Left kidney (tissue), 2 donors: ENCODE measurements around the gene BRSK2. TPM values are rescaled to one million over a fixed set of nuclear protein-coding genes. Genes with fewer than 3 reads are reported as not detected.

Experiments
- DNase-seq: peaks from one replicate; pipeline ENCODE4 v3.0.0-alpha.2; 2013
- polyA plus RNA-seq: library from polyadenylated mRNA; unstranded; fragments of 120-200 nt; gene quantifications from one replicate; pipeline ENCODE4 v1.2.1, GENCODE V29; 2013; ENCODE audit not compliant: insufficient read length

BRSK2 gene
- polyA plus RNA-seq, 1 donor = 0.90 TPM

DNA sequence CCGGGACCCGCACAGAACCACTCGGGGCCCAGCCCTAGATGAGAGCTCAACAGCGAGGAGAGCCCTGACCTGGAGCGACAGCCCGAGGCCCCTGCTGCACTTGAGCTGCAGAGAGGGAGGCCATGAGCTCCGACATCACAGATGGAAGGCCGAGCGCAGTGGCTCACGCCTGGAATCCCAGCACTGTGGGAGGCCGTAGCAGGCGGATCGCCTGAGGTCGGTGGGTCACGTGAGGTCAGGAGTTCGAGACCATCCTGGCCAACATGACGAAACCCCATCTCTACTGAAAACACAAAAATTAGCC, 13.8 kb upstream of the BRSK2 start:
- no peak for DNase-seq

DNA sequence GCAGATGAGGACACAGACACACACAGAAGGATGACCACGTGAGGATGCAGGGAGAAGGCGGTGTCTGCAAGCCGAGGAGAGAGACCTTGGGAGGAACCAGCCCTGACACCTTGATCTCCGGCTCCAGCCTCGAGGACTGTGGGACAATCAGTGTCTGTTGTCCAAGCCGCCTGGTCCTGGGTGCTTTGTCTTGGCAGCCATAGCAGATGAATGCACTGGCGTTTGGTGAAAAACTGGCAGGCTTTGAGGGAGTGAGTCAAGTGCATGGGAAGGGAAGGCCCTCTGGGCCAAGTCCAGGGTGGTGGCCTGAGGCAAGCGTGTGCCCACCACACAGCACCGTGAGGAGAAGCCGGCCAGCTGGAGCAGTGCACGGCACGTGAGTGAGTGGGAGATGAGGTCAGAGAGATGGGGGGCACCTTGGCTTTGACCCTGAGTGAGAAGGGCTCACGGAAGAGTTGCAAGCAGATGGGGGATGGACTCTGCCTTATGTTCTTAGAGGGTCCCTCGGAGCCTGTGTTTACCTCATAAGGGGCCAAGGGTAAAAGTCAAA, 12.4 kb upstream of the BRSK2 start:
- DNase-seq = no peak

DNA sequence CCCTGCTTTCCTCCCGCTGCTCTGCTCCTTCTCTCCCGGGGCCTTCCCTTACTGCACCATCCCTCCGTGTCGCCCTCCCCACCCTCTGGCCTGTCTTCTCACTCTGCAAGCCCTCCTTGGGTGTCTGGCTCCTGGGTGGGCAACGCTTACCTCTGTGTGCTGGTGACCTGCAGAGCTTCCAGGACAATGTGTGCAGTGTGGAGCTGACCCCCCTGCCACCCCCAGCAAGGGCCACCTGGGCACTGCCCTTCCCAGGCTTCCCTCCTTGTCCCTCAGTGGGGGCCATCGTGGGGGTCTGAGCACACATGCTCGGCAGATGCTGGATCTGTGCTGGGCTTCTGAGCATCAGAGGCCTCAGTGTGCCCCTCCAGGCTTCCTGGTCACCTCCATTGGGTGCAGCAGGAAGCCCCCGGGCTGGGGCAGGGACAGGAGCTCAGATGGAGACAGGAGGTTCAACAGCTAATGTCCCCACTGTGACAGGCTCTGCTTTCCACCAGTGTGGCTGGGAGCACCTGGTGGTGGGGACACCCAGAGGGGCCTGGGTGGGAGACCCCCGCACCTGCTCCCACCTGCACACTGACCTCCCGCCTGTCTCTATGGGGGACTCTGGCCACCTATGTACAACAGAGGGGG, 7.8 kb upstream of the BRSK2 start:
- no peak for DNase-seq

DNA sequence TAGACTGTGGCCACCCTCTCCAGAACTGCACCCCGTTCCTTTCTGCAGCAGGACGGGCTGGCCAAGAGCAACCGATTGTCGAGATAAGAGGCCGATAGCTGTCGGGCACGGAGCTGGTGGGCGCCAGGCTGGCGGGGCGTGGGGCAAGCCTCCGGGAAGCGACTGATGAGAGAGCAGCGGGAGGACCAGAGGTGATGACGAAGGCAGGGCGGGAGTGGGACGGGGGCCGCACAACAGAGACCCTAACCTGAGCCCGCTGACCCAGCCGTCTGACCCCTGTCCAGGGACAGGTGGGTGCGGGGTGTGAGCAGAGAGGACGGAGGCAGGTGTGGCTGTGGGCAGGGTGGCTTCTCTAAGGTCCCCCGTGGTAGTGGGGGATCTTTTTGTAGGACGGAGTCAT, 7.3 kb upstream of the BRSK2 start:
- no peak for DNase-seq

DNA sequence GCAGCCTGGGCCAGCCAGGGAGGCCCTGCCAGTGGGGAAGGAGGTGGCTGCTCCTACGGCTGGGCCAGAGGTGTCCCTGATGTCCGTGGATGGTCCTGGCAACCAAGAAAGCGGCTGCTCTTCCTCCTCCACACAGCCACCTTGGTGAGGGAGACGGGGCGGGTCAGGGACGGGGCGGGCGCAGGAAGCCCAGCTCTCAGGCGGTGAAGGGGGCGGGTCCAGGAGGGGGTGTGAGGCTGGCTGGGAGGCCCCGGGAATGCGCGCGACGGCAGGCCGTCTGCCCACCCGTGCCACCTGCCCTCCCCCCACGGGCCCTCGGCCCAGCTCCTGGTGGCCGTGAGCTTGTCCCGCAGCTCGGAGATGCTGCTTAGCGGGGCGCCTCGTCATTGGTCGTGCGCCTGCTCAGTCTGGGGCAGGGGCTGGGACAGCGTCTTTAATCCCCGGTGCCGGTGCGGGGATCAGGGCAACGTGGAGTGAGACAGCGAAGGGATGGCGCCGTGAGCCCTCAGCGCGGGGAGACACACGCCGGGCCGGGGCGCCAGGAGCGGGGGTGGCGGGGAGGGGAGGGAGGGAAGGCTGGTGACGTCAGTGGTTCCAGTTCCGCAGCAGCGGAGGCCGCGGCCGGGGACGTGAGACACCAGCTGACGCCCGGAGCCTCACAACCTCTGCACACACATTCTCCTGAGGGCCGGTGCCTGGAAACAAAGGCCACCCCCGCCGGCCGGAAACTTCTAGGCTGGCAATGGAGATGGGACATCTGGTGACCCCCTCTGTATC, 6.7 kb upstream of the BRSK2 start:
- peak; percentile 52 for DNase-seq

DNA sequence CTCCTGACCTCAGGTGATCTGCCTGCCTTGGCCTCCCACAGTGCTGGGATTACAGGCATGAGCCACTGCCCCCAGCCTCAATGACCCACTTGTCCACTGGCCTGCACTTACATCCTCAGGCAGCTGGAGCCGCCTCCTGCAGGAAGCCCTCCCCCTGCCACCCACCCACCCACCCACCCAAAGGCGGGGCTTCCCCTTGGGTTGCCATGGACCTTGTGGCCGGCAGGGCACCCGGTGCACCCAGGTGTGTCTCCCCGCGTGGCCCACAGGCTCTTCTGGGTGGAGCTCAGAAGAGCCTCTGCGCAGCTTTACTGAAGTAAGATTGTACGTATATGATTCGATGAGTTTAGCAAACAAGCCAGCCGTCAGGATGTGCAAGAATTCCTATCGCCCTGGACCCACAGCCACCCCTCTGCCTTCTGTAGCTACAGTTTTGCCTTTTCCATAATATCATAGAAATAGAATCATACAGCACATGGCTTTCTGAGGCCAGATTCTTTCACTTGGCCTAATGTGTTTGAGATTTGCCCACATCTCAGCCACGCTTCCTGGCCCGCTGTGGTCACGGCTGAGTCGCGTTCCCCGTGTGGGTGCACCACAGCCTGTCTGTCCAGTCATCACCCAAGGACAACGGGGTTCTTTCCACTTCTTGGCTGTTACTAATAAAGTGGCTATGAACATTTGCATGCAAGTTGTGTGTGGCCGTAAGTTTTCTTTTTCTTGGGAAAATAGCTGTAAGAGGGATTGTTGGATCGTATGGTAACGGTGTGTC, 5.3 kb upstream of the BRSK2 start:
- DNase-seq = no peak

DNA sequence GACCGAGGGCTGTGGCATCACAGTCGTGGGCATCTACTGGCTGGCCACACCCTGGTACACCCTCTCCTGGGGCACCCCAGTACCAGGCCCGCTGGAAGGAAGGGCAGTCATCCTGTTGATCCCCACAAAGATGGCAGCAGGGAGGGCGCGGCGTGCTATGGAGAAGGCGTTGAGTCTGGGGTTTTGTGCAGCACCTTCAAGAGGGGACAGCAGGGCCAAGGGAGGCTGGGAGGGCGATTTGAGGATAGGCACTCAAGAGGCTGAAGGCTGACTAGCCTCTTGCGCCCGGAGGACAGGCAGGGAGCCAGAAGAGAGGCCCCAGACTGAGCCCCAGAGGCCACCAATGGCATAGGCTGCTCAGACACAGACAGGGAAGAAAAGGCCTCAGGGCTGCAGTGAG, 2.2 kb upstream of the BRSK2 start:
- DNase-seq = no peak

DNA sequence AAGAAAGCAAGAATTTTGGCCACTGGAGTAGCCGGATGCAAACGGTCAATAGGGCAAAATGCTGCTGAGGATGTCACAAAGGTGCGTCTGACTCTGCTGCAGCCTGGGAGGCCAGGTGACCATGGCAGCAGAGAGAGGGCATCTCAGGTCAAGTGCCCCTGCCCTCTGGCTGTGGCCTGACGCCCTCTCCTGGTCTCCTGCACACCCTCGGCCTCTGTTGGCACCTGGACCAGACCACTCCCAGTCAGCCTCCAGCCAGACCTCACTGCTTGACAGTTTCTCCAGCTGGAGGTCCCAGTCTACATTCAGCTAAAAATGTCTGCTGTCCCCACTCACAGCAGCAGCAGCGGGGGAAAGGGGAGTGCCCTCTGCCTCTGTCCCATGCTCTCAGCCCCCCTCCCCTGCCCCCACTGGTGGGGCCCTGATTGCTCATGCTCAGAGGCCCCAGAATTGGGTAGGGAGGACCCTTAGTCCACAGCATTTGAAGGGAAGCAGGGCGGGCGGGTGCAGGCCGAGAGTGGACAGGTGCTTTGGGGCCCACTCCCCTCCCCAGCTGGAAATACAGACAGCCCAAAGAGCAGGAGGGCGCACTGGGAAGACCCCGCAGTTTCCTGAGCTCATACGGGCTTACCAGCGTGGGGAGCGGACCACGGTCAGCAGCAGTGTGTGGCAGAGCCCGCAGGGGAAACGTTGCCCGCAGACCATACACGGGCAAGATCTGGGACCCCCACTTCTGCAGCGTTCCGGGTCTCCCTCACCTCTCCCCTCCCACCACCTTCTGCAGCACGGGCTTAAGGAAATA, 1.6 kb upstream of the BRSK2 start:
- DNase-seq = no peak

DNA sequence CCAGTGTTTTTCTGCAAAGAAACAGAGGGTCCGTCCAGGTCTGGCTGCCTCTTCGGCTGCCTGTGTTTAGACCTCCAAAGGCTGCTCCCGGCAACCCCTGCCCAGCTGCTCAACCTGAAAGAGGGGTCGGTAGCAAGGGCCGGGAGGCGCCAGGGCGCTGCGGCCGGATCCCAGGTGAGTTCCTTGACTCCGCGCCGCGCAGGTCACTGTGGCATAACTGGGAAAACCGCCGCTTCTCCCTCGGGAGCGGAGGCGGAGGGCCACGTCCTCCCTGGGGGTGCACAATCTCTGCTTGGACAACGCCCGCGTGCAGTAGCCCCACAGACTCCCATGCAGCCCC, 1.0 kb upstream of the BRSK2 start:
- no peak for DNase-seq

DNA sequence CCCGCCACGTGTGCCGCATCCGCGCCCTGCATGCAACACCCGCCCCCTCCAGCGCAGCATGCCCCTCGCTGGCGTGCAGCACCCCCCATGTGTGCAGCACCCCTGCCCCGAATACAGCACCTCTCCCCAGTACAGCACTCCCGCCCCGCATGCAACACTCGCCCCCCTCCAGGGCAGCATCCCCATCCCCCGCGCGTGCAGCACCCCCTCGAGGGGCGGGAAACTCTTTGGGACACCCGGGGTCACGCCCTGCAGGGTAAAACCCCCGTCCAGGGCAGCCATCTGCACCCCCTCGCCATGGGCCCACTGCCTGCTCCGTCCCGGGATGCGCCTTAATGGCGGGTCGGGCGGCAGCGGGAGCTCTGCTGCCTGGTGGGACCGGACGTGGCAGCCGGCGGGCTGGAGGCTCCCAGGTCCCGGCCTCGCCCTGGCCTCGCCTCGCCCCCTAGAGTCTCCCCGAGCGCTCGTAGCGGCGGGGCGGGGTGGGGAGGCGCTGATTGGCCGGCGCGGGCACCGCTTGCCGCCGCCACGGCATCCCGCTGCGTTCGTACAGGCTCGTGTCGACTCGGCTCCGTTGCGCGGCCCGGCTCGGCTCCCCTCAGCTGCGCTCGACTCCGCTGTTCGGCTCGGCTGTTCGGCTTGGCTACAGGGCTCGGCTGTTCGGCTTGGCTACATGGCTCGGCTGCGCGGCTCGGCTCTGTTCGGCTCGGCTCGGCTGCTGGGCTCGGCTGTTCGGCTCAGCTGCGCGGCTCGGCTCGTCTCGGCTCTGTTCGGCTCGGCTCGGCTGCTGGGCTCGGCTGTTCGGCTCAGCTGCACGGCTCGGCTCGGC, 417 bp upstream of the BRSK2 start:
- DNase-seq = peak; percentile 89

DNA sequence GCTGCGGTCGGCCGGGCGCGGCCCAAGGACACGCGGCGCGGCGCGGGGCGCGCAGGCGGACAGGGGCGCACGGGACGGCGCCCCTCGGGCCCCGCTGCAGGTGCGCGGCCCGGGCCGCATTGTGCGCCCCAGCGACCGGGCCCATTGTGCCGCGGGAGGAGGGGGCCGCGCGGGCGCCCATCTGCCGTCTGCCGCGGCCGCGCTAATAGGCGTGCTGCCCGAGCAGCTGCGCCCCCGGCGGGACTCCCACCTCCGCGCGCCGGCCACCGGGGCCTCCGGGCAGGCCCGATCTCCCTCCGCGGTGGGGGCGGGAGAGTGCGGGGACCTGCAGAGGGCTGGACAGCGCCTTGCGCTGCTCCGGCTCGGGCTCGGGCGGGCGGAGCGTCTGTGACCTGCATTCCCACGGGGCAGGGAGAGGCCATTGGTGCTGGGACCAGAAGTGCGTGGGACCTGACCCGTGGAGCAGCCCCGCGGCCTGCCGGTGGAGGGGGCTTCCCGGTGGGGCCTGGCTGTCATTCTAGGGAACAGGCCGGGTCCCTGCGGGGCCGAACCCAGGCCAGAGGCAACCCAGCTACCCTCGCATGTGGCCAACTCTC, 933 bp downstream of the BRSK2 start:
- no peak for DNase-seq

DNA sequence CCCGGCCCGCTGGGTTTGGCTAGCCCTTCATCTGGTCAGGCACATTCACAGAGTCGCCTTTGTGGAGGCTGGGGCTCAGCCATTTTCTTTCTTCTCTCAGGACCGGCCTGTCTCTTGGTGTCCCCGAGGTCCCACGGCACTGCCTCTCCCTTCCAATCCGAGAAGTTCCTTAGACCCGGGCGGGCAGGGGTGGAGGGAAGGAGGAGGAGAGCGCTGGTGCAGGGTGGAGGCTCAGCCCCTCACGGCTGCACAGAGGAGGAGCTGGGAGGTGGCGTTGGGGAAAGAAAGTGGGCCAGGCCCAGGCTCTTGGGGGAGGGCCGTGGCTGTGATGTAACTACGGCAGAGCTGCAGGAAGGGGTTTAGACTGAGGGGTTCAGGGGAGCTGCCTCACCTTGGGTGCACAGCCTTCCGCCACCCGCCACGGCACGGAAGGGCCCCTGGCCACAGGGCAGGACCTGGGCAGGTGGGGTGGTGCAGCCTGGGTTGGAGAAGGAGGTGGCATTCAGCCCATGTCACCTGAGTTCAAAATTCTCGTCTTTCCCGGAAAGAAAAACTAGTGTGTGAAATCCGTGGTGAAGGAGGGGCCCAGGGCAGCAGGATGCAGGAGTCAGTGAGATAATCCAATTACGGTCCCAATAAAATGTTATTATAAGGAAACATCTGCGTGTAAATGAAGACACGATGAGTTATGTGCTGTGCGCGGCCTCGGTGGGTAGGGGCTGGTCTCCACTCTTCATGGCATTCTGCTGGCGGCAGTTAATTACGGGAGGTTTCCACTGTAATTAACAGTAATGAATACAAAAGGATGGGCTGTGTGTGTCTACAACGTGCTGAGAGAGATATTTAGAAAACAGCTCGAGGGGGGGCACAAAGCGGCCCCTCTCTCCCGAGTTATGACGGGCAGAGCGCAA, 1.7 kb downstream of the BRSK2 start:
- no peak for DNase-seq

DNA sequence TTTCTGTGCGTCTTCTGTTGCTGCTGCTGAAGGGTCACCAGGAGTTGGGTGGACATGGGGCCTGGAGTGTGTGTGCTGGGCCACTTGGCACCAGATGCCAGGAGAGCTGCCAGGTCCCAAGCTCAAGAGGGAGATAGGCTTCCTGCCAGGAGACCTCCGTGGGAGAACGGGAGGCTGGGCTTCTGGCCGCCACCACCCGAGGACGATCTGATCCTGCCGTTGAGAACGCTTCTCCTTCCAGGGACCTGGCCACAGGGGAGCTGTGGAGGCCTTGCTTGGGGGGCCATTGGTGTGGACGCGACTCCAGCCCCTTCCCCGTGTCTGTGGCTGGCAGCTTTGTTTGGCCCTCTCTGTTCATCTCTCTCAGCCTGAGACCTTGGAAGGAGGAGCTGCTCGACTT, 2.4 kb downstream of the BRSK2 start:
- DNase-seq = no peak

DNA sequence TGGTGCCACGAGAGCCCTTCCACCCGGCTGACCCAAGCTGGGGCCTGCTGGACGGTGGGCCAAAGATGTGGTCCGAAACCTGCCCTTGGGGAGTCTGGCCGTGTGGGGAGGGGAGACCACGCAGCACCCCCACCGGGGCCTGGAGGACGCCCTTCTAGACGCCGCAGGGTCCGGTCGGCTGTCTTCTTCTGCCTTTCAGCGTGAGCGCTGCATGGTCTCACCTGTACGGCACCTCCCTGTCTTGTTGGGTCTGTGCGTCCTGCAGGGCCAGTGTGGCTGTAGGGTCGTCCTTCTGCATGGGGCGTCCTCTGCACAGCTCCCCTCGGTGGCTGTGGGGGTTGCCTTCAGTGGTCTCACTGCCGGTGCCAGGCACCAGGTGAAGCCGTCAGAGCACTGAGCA, 2.8 kb downstream of the BRSK2 start:
- no peak for DNase-seq

DNA sequence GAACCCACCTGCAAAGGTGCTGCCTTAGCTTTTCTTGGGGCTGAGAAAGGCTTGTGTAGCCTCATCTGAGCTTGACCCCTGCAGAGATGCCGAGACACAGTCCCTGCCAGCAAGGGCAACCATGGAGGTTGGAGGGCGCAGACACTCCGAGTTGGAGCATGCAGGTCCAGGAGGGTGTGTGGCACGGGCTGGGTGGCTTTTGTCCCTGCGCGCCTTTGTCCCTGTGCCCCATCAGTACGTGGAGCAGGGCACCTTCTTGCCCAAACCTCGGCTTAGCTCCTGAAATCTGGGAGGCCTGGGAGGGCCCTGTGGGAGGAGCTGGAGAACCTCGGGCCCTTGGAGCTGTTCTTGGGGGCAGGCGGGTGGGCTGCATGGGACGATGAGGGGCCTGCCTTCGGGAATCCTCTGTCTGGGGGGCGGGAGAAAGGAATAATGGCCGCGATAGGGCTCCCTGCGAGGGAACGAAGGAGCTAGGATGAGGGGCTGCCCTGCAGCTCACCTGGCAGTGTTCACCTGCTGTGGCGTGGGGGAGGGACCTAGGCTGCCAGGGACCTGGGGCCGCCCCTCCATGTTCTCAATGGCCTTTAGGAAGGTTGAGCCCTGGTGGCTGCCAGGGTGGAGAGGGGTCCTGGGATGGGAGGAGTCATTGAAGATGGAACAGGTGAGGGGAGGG, 3.4 kb downstream of the BRSK2 start:
- no peak for DNase-seq

DNA sequence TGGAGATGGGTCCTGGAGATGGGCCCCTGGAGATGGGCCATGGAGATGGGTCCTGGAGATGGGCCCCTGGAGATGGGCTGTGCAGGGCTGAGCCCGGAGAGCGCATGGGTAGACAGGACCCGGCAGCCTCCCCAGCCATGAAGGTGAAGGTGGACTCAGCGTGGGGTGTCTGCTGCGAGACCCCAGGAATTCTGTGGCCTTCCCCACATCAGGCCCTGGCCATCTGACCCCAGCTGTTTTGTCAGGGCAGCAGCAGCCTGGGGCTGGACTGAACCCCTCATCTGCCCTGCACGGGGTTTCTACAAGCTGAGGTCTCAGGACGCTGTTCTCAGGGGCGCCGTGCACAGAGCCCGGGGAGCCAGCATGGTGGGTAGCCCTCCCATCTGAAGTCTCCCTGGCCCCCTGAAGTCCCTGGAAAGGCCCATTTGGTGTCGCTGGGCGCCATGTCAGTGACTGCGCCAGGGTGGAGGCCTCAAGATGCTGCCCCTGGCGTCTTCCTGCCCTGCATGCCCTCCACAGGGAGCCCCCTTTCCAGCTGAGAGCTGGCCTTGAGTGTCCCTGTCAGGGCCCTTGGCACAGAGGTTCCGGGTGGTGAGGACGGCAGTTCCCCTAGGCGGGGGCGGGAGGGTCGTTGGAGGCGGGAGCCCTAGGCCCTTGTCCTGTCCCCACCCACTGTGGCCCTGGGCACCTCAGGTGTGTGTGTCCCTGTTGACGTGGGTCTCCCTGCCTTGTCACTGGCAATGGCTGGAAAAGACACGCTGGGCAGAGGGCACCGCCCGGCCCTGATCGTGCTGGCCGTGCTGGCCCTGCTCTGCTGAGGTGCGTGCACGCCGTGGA, 5.4 kb downstream of the BRSK2 start:
- no peak for DNase-seq

DNA sequence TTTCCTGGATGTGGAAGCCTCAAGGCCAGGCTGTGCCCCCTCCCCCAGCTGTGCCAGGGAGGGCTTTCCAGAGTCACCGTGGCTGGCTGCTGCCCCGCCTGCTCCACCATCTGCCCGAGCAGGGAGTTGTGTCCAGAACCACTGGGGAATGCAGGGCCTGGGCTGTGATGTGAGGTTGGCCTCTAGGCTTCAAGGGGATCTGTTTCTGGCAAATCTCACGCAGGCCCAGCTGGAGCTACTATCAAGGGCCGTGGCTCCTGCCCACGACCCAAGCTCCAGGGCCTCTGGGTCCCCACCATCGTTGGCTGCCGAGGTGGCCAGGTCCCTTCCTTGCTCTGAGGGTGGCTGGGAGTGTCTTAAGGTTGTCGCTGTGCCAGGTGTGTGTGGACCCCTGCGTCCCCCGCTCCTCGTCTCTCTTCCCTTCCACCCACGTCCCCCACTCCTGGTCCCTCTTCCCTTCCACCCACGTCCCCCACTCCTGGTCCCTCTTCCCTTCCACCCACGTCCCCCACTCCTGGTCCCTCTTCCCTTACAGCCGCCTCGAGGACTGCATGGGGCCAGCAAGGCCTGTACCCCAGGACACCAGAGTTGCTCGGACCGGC, 6.1 kb downstream of the BRSK2 start:
- DNase-seq = no peak

DNA sequence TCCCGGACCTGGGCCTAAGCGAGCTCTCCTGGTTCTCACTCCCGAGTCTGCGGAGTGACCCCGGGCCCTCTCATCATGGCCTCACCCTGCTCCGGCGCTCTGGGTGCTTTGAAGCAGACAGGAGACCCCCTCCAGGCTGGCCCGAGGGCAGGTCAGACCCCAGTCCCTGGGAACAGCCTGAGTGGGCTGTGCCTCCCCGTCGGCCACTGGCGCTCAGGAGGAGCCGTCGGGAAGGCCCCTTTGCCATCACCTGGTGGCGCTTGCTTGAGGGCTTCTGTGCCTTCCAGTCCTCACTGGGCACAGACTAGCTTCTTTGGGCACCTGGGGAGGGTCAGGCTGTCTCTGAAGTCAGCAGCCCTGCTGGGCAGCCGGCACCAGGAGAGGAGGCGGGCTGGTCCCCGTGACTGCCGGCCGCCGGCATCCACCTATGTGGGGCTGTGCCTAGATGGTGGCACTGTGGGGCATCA, 6.7 kb downstream of the BRSK2 start:
- no peak for DNase-seq
